ENCODE results near the gene OSBPL3. TPM values are rescaled to one million over a fixed set of nuclear protein-coding genes. Genes with fewer than 3 reads are reported as not detected.

The OSBPL3 gene
- total RNA-seq, 1 experiment from 2014 or later, result 16.0 TPM

GRCh38 chr7:24750441-24751055 is 229.4 kb downstream of the OSBPL3 start:
- peaks cover 7% of the 10 kb centered on the region for H3K4me1 Mint-ChIP-seq
- DNase-seq (ENCODE audit: low spot score), result no peak
- H3K27me3 Mint-ChIP-seq (ENCODE audit: low read depth), result peaks cover 13% of the 10 kb centered on the region
- CTCF ChIA-PET, result interaction anchor here (0.9 to 1.7 kb wide), 2 partner anchors 35 to 62 kb away, joined by 3 to 5 read pairs; no protein-coding TSS in a partner anchor
- no peak for TF ChIP-seq NFYB (CRISPR knock-in tag; conservative IDR thresholded peaks at IDR 0.05; ENCODE audit: low read depth)
- TF ChIP-seq NR2C2 (CRISPR knock-in tag; IDR thresholded peaks at IDR 0.05), result no peak
- no peak overlapping the region for H3K4me3 Mint-ChIP-seq
- ATAC-seq, result no peak
- POLR2A ChIA-PET, result no interaction called here
- H3K27ac Mint-ChIP-seq, result no peak overlapping the region
- H3K36me3 Mint-ChIP-seq, result no peaks in the 10 kb centered on the region
- no peaks in the 10 kb centered on the region for H3K9me3 Mint-ChIP-seq

GRCh38 chr7:24748521-24748920 is 231.5 kb downstream of the OSBPL3 start:
- TF ChIP-seq ETV6 (CRISPR knock-in tag; IDR thresholded peaks at IDR 0.05) (no peak), SOX15 (CRISPR knock-in tag; IDR thresholded peaks at IDR 0.05) (no peak), JAZF1 (CRISPR knock-in tag; IDR thresholded peaks at IDR 0.05) (no peak), MYBL2 (CRISPR knock-in tag; IDR thresholded peaks at IDR 0.05) (no peak), NFATC4 (CRISPR knock-in tag; IDR thresholded peaks at IDR 0.05) (no peak), ZMAT4 (CRISPR knock-in tag; IDR thresholded peaks at IDR 0.05) (no peak), ZNF281 (CRISPR knock-in tag; IDR thresholded peaks at IDR 0.05) (no peak), ZNF317 (CRISPR knock-in tag; IDR thresholded peaks at IDR 0.05; ENCODE audit: borderline replicate concordance, low read depth) (no peak), ZBTB43 (CRISPR knock-in tag; IDR thresholded peaks at IDR 0.05) (no peak), PRRX2 (CRISPR knock-in tag; IDR thresholded peaks at IDR 0.05) (no peak), FOXP4 (CRISPR knock-in tag; IDR thresholded peaks at IDR 0.05) (no peak)
- H3K27me3 Mint-ChIP-seq (ENCODE audit: low read depth), result no peaks in the 10 kb centered on the region
- peaks cover 7% of the 10 kb centered on the region for H3K4me1 Mint-ChIP-seq
- no peak overlapping the region for H3K4me3 Mint-ChIP-seq
- ATAC-seq, result no peak
- ChIA-PET POLR2A (no interaction called here), CTCF (interaction anchor here (2.3 kb wide), 1 partner anchor 64 kb away, joined by 6 read pairs; no protein-coding TSS in a partner anchor)
- no peak for DNase-seq (ENCODE audit: low spot score)
- no peak overlapping the region for H3K27ac Mint-ChIP-seq
- no peaks in the 10 kb centered on the region for H3K9me3 Mint-ChIP-seq
- H3K36me3 Mint-ChIP-seq, result no peaks in the 10 kb centered on the region

Other genes with a start within 250 kb of the OSBPL3 start
- gene GSDME, start 222.7 kb downstream of the OSBPL3 start, total RNA-seq (2021), result 4.8 to 5.8 TPM (median 5.2 TPM) in 3 replicates
- gene CYCS, start 145.1 kb upstream of the OSBPL3 start, total RNA-seq (2021), result 215 to 249 TPM (median 217 TPM) in 3 replicates
- not detected in 3 replicates for gene NPVF, start 248.3 kb upstream of the OSBPL3 start, total RNA-seq (2021)